ENCODE measurements around the gene TTLL10. TPM values are rescaled to one million over a fixed set of nuclear protein-coding genes. Genes with fewer than 3 reads are reported as not detected.

Gene TTLL10
- polyA plus RNA-seq, 1 experiment, result not detected

GRCh38 chr1:1202831-1203560, 29.3 kb downstream of the TTLL10 start:
- POLR2A ChIA-PET, result no interaction called here
- no peak overlapping the region for H3K4me3 ChIP-seq (ENCODE audit: low read depth, low read length)
- DNase-seq (ENCODE audit: low read depth, low spot score), result no peak
- no peak overlapping the region for H3K27ac ChIP-seq (ENCODE audit: low read depth, low read length)
- no peak for TF ChIP-seq CTCF (IDR thresholded peaks at IDR 0.05; ENCODE audit: low read depth, low read length)
- peaks cover 3% of the 10 kb centered on the region; the same call in 1 of the 2 replicates for H3K9me3 ChIP-seq (ENCODE audit: control insufficient read depth, insufficient read depth, low read length)
- CTCF ChIA-PET, result no interaction called here
- H3K27me3 ChIP-seq (ENCODE audit: control insufficient read depth, insufficient read depth, low read length), result peaks cover 9% of the 10 kb centered on the region

GRCh38 chr1:1203561-1204424, 30.1 kb downstream of the TTLL10 start:
- no peak overlapping the region for H3K4me3 ChIP-seq (ENCODE audit: low read depth, low read length)
- peaks cover 9% of the 10 kb centered on the region for H3K27me3 ChIP-seq (ENCODE audit: control insufficient read depth, insufficient read depth, low read length)
- no peak for DNase-seq (ENCODE audit: low read depth, low spot score)
- POLR2A ChIA-PET, result no interaction called here
- CTCF ChIA-PET, result no interaction called here
- no peak overlapping the region for H3K27ac ChIP-seq (ENCODE audit: low read depth, low read length)
- TF ChIP-seq CTCF (IDR thresholded peaks at IDR 0.05; ENCODE audit: low read depth, low read length), result no peak
- peaks cover 3% of the 10 kb centered on the region; the same call in 1 of the 2 replicates for H3K9me3 ChIP-seq (ENCODE audit: control insufficient read depth, insufficient read depth, low read length)

GRCh38 chr1:1204425-1204920, 30.8 kb downstream of the TTLL10 start:
- ChIA-PET CTCF (no interaction called here), POLR2A (no interaction called here)
- no peak for TF ChIP-seq CTCF (IDR thresholded peaks at IDR 0.05; ENCODE audit: low read depth, low read length)

GRCh38 chr1:1204998-1205768, 31.5 kb downstream of the TTLL10 start:
- peaks cover 9% of the 10 kb centered on the region for H3K27me3 ChIP-seq (ENCODE audit: control insufficient read depth, insufficient read depth, low read length)
- TF ChIP-seq CTCF (IDR thresholded peaks at IDR 0.05; ENCODE audit: low read depth, low read length), result no peak
- DNase-seq (ENCODE audit: low read depth, low spot score), result no peak
- CTCF ChIA-PET, result no interaction called here
- POLR2A ChIA-PET, result no interaction called here
- peaks cover 3% of the 10 kb centered on the region; the same call in 1 of the 2 replicates for H3K9me3 ChIP-seq (ENCODE audit: control insufficient read depth, insufficient read depth, low read length)
- no peak overlapping the region for H3K27ac ChIP-seq (ENCODE audit: low read depth, low read length)
- H3K4me3 ChIP-seq (ENCODE audit: low read depth, low read length), result no peak overlapping the region

More at GRCh38 chr1:1204425-1204920, 30.8 kb downstream of the TTLL10 start:
- no peak overlapping the region for H3K27ac ChIP-seq (ENCODE audit: low read depth, low read length)
- peaks cover 9% of the 10 kb centered on the region for H3K27me3 ChIP-seq (ENCODE audit: control insufficient read depth, insufficient read depth, low read length)
- no peak overlapping the region for H3K4me3 ChIP-seq (ENCODE audit: low read depth, low read length)
- DNase-seq (ENCODE audit: low read depth, low spot score), result no peak
- peaks cover 3% of the 10 kb centered on the region; the same call in 1 of the 2 replicates for H3K9me3 ChIP-seq (ENCODE audit: control insufficient read depth, insufficient read depth, low read length)
